ENCODE data around the gene CDH24. TPM values are rescaled to one million over a fixed set of nuclear protein-coding genes. Genes with fewer than 3 reads are reported as not detected.

The CDH24 gene
- total and polyA plus RNA-seq, 2 of the 13 experiments (the other 11 are each of a cell fraction or from before 2014, with no cell fraction given), result 0.69 to 0.99 TPM

GRCh38 chr14:23071244-23071920, 14.1 kb upstream of the CDH24 start (continued):
- TF ChIP-seq BRF2 (CRISPR knock-in tag; IDR thresholded peaks at IDR 0.05), result peak; percentile 88; the same call in 1 of the 2 replicates
- no peak; the same call in 1 of the 2 replicates for TF ChIP-seq FOXP4 (CRISPR knock-in tag; IDR thresholded peaks at IDR 0.05)
- no peak for TF ChIP-seq ZNF660 (CRISPR knock-in tag; IDR thresholded peaks at IDR 0.05; ENCODE audit: borderline replicate concordance, low read depth)
- TF ChIP-seq GTF2F1 (IDR thresholded peaks at IDR 0.05; ENCODE audit: low read length), result 0 out of 2 replicates have a peak, but pooled peaks have one; percentile 19
- peak; percentile 51; the same call in 1 of the 2 replicates for TF ChIP-seq ATF2 (CRISPR knock-in tag; IDR thresholded peaks at IDR 0.05)
- TF ChIP-seq ARID4A (CRISPR knock-in tag; IDR thresholded peaks at IDR 0.05; ENCODE audit: borderline replicate concordance), result peak; percentile 87
- peak; percentile 85; the same call in 1 of the 2 replicates for TF ChIP-seq ZNF710 (CRISPR knock-in tag; IDR thresholded peaks at IDR 0.05; ENCODE audit: borderline replicate concordance)
- TF ChIP-seq ELK4 (CRISPR knock-in tag; IDR thresholded peaks at IDR 0.05; ENCODE audit: borderline replicate concordance), result no peak
